Measurements from ENCODE around the gene HDAC11. TPM values are rescaled to one million over a fixed set of nuclear protein-coding genes. Genes with fewer than 3 reads are reported as not detected.

The HDAC11 gene
- polyA plus RNA-seq, 3 donors, result 2.9 to 3.9 (median 3.5) TPM

DNA sequence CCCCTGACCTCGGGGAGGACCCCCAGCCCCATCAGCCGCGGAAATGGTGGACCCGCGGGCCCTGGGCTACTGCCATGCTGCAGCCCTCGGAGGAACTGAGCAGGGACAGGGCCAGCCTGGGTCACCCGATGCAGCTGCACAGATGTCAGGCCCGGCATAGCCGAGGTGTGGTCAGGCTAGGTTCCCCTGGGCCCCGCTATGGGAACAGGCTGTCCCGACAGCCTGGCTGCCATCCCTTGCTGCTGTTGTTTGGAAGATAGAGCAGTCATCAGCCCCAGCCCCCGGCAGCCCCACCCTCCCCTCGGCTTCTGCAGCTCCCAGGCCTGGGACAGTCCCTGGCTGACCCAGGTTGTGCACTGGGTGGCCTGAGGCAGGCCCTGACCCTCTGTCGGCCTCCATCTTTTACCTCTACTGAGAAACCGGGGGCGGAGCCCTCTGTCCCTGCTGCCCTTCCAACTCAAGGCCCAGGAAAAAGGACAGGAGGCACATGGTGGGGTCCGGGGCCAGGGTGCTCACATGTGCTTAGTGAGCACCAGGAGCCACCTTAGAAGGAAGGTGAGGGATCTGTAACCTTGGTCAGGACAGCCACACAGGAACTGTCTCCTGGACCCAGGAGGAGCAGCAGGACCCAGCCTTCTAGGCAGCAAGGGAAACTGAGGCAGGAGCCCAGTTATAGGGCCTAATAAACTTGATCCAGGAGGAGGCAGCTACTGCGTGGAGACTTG, 37.3 kb downstream of the HDAC11 start:
- 87% methylated on average over 17 of the region's 18 CpGs for WGBS (ENCODE audit: insufficient coverage)
- intact Hi-C loops (cut with micrococcal nuclease), result no loop called here
- Histone ChIP-seq H3K9me3 (replicated peaks in 1 of 2; ENCODE audit: control insufficient read depth in 1 of 2, insufficient read depth in 1 of 2, low read length in 2 of 2) (no peaks in the 10 kb centered on the region), H3K79me2 (ENCODE audit: insufficient read depth, low read length) (no peaks in the 10 kb centered on the region), H2AFZ (ENCODE audit: insufficient read depth, low read depth, low read length, poor library complexity, severe bottlenecking) (no peak overlapping the region), H4K20me1 (ENCODE audit: insufficient read depth, low read length) (no peaks in the 10 kb centered on the region), H3K27ac (ENCODE audit: low read depth in 1 of 2, low read length in 2 of 2) (no peak overlapping the region), H3K9ac (ENCODE audit: insufficient read depth, low read length, poor library complexity, severe bottlenecking) (no peak overlapping the region), H3K27me3 (ENCODE audit: control insufficient read depth in 2 of 2, insufficient read depth in 2 of 2, low read length in 2 of 2) (no peaks in the 10 kb centered on the region), H3K4me2 (replicated peaks; ENCODE audit: extremely low read depth, low read length, poor library complexity, severe bottlenecking) (no peak overlapping the region), H3K4me1 (ENCODE audit: control insufficient read depth in 1 of 2, insufficient read depth in 2 of 2, low read length in 2 of 2) (no peaks in the 10 kb centered on the region), H3K4me3 (replicated peaks in 1 of 3; ENCODE audit: low read depth in 2 of 3, low read length in 3 of 3) (no peak overlapping the region), H3K36me3 (replicated peaks in 1 of 2; ENCODE audit: control insufficient read depth in 1 of 2, insufficient read depth in 2 of 2, low read length in 2 of 2) (no peaks in the 10 kb centered on the region)
- DNase-seq, result no peak
- Mint-ChIP-seq H3K36me3 (no peaks in the 10 kb centered on the region), H3K27ac (no peak overlapping the region), H3K4me1 (no peaks in the 10 kb centered on the region), H3K4me3 (no peak overlapping the region), H3K9me3 (peaks cover 0 to 6% (median 3%) of the 10 kb centered on the region in 7 donors), H3K27me3 (ENCODE audit: low read depth in 3 of 3) (peaks cover 0 to 8% (median 2%) of the 10 kb centered on the region in 3 donors)
- TF ChIP-seq, protein P1, sequence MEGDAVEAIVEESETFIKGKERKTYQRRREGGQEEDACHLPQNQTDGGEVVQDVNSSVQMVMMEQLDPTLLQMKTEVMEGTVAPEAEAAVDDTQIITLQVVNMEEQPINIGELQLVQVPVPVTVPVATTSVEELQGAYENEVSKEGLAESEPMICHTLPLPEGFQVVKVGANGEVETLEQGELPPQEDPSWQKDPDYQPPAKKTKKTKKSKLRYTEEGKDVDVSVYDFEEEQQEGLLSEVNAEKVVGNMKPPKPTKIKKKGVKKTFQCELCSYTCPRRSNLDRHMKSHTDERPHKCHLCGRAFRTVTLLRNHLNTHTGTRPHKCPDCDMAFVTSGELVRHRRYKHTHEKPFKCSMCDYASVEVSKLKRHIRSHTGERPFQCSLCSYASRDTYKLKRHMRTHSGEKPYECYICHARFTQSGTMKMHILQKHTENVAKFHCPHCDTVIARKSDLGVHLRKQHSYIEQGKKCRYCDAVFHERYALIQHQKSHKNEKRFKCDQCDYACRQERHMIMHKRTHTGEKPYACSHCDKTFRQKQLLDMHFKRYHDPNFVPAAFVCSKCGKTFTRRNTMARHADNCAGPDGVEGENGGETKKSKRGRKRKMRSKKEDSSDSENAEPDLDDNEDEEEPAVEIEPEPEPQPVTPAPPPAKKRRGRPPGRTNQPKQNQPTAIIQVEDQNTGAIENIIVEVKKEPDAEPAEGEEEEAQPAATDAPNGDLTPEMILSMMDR (IDR thresholded peaks at IDR 0.05), result no peak

DNA sequence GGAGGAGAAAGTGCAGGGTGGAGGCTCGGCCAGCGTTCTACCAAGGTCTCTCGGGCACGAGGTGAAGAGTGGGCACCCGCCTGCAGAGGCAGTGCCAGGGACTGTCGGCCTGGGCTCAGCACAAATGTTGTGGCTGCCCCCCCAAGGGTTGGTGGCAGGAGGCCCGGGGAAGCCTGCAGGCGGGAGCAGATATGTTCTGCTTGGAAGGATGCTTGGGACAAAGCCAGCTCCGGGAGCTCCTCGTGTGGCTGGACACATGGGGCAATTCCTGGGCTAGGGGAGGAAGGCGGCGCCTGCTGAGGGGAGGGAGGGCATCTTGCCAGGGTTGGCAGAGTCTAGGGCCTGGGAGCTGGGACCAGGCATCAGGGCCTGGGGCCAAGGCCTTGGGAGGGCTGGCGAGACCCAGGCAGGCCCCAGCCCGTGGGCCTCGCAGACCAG, 38.4 kb downstream of the HDAC11 start:
- Mint-ChIP-seq H3K4me3 (no peak overlapping the region), H3K27me3 (ENCODE audit: low read depth in 3 of 3) (peaks cover 0 to 8% (median 4%) of the 10 kb centered on the region in 3 donors), H3K9me3 (peaks cover 0 to 6% (median 3%) of the 10 kb centered on the region in 7 donors), H3K4me1 (no peaks in the 10 kb centered on the region), H3K36me3 (no peaks in the 10 kb centered on the region), H3K27ac (no peak overlapping the region)
- Histone ChIP-seq H4K20me1 (ENCODE audit: insufficient read depth, low read length) (no peaks in the 10 kb centered on the region), H3K4me2 (replicated peaks; ENCODE audit: extremely low read depth, low read length, poor library complexity, severe bottlenecking) (no peak overlapping the region), H3K4me1 (ENCODE audit: control insufficient read depth in 1 of 2, insufficient read depth in 2 of 2, low read length in 2 of 2) (no peaks in the 10 kb centered on the region), H3K79me2 (ENCODE audit: insufficient read depth, low read length) (no peaks in the 10 kb centered on the region), H2AFZ (ENCODE audit: insufficient read depth, low read depth, low read length, poor library complexity, severe bottlenecking) (no peak overlapping the region), H3K9me3 (replicated peaks in 1 of 2; ENCODE audit: control insufficient read depth in 1 of 2, insufficient read depth in 1 of 2, low read length in 2 of 2) (no peaks in the 10 kb centered on the region), H3K27ac (ENCODE audit: low read depth in 1 of 2, low read length in 2 of 2) (no peak overlapping the region), H3K27me3 (ENCODE audit: control insufficient read depth in 2 of 2, insufficient read depth in 2 of 2, low read length in 2 of 2) (no peaks in the 10 kb centered on the region), H3K9ac (ENCODE audit: insufficient read depth, low read length, poor library complexity, severe bottlenecking) (no peak overlapping the region), H3K4me3 (replicated peaks in 1 of 3; ENCODE audit: low read depth in 2 of 3, low read length in 3 of 3) (no peak overlapping the region), H3K36me3 (replicated peaks in 1 of 2; ENCODE audit: control insufficient read depth in 1 of 2, insufficient read depth in 2 of 2, low read length in 2 of 2) (no peaks in the 10 kb centered on the region)
- TF ChIP-seq, protein P1 (IDR thresholded peaks at IDR 0.05), result no peak
- WGBS (ENCODE audit: insufficient coverage), result 97% methylated on average over 9 of the region's 15 CpGs
- no peak for DNase-seq
- intact Hi-C loops (cut with micrococcal nuclease), result no loop called here

All from CD14-positive monocyte (primary cell).